Measurements from ENCODE around the gene CBX8. TPM values are rescaled to one million over a fixed set of nuclear protein-coding genes. Genes with fewer than 3 reads are reported as not detected.

Gene CBX8
- total and polyA plus RNA-seq, 2 of the 13 experiments (the other 11 are each of a cell fraction or from before 2014, with no cell fraction given), result 0.34 to 12.6 TPM

- TF ChIP-seq TP53 (CRISPR knock-in tag; conservative IDR thresholded peaks at IDR 0.05) (no peak), TFDP1 (CRISPR knock-in tag; IDR thresholded peaks at IDR 0.05; ENCODE audit: borderline replicate concordance) (no peak), PRDM15 (CRISPR knock-in tag; IDR thresholded peaks at IDR 0.05) (no peak; the same call in 1 of the 2 replicates), SOX6 (IDR thresholded peaks at IDR 0.05) (no peak), SOX6 (CRISPR knock-in tag; IDR thresholded peaks at IDR 0.05) (no peak; the same call in 1 of the 2 replicates), MXI1 (IDR thresholded peaks at IDR 0.05; ENCODE audit: borderline replicate concordance, low read depth, low read length) (no peak), ZNF75D (CRISPR knock-in tag; IDR thresholded peaks at IDR 0.05; ENCODE audit: borderline replicate concordance) (no peak), CHD2 (IDR thresholded peaks at IDR 0.05; ENCODE audit: low read depth, low read length) (no peak), ZNF883 (CRISPR knock-in tag; IDR thresholded peaks at IDR 0.05; ENCODE audit: not compliant biosample characterization) (no peak), ZNF567 (CRISPR knock-in tag; IDR thresholded peaks at IDR 0.05; ENCODE audit: borderline replicate concordance) (no peak), YEATS2 (CRISPR knock-in tag; IDR thresholded peaks at IDR 0.05; ENCODE audit: borderline replicate concordance) (no peak), DZIP1 (CRISPR knock-in tag; IDR thresholded peaks at IDR 0.05) (0 out of 2 replicates have a peak, but pooled peaks have one; percentile 19), JDP2 (CRISPR knock-in tag; IDR thresholded peaks at IDR 0.05; ENCODE audit: borderline replicate concordance) (no peak), ZNF230 (CRISPR knock-in tag; IDR thresholded peaks at IDR 0.05) (no peak), ZNF44 (CRISPR knock-in tag; IDR thresholded peaks at IDR 0.05) (no peak; the same call in 1 of the 2 replicates), HOXA3 (CRISPR knock-in tag; IDR thresholded peaks at IDR 0.05) (no peak), USF2 (IDR thresholded peaks at IDR 0.05; ENCODE audit: low read depth, low read length) (no peak), USF2 (CRISPR knock-in tag; IDR thresholded peaks at IDR 0.05; ENCODE audit: borderline replicate concordance) (no peak)
Observed at GRCh38 chr17:79788989-79789942, 7.6 kb downstream of the CBX8 start (continued).

All from HepG2 (cell line).